ENCODE results near the gene JAG2.

The JAG2 gene

GRCh38 chr14:105168496-105168978 lies at the start of gene JAG2:
TSS of gene JAG2 (minus strand) at chr14:105168776. CDS start at chr14:105168420, 356 bp downstream.
- TF ChIP-seq CTCF (IDR thresholded peaks at IDR 0.05; ENCODE audit: insufficient read depth, low read depth, low read length, missing control alignments), result no peak
- DNase-seq (ENCODE audit: low read depth), result peak; percentile 87
- peak within 1 kb of the TSS; percentile 48 for H3K4me3 ChIP-seq (ENCODE audit: low read length)

GRCh38 chr14:105217774-105218173 lies 49.2 kb upstream of the JAG2 start:
- no peak for DNase-seq (ENCODE audit: low read depth)
- TF ChIP-seq CTCF (IDR thresholded peaks at IDR 0.05; ENCODE audit: insufficient read depth, low read depth, low read length, missing control alignments), result no peak
- H3K4me3 ChIP-seq (ENCODE audit: low read length), result no peak overlapping the region

- no peak for DNase-seq (ENCODE audit: low read depth)
- no peak overlapping the region for H3K4me3 ChIP-seq (ENCODE audit: low read length)
- no peak for TF ChIP-seq CTCF (IDR thresholded peaks at IDR 0.05; ENCODE audit: insufficient read depth, low read depth, low read length, missing control alignments)
These were observed 48.1 kb upstream of the JAG2 start for GRCh38 chr14:105216490-105217247.

- no peak for DNase-seq (ENCODE audit: low read depth)
- no peak for TF ChIP-seq CTCF (IDR thresholded peaks at IDR 0.05; ENCODE audit: insufficient read depth, low read depth, low read length, missing control alignments)
- H3K4me3 ChIP-seq (ENCODE audit: low read length), result no peak overlapping the region
These were observed 47.0 kb upstream of the JAG2 start for GRCh38 chr14:105215602-105216001.

- no peak overlapping the region for H3K4me3 ChIP-seq (ENCODE audit: low read length)
- no peak for DNase-seq (ENCODE audit: low read depth)
- no peak for TF ChIP-seq CTCF (IDR thresholded peaks at IDR 0.05; ENCODE audit: insufficient read depth, low read depth, low read length, missing control alignments)
These were observed 45.8 kb upstream of the JAG2 start for GRCh38 chr14:105214324-105214915.

GRCh38 chr14:105213361-105213760 lies 44.8 kb upstream of the JAG2 start:
- no peak for DNase-seq (ENCODE audit: low read depth)
- no peak overlapping the region for H3K4me3 ChIP-seq (ENCODE audit: low read length)
- TF ChIP-seq CTCF (IDR thresholded peaks at IDR 0.05; ENCODE audit: insufficient read depth, low read depth, low read length, missing control alignments), result no peak

Measured in epithelial cell of esophagus (primary cell).